ENCODE measurements around the gene MYOM3.

MYOM3 gene

GRCh38 chr1:24096009-24096738 is 15.8 kb downstream of the MYOM3 start:
- no peak for DNase-seq (ENCODE audit: low read depth)

- DNase-seq (ENCODE audit: low read depth): no peak
These were observed 16.6 kb downstream of the MYOM3 start for GRCh38 chr1:24095140-24095859.

- no peak for DNase-seq (ENCODE audit: low read depth)
These were observed 17.4 kb downstream of the MYOM3 start for GRCh38 chr1:24094554-24094953.

GRCh38 chr1:24093732-24094131 is 18.2 kb downstream of the MYOM3 start:
- DNase-seq (ENCODE audit: low read depth): no peak

- DNase-seq (ENCODE audit: low read depth): no peak
These were observed 19.0 kb downstream of the MYOM3 start for GRCh38 chr1:24092979-24093378.

GRCh38 chr1:24091971-24092482 is 19.9 kb downstream of the MYOM3 start:
- no peak for DNase-seq (ENCODE audit: low read depth)

- DNase-seq (ENCODE audit: low read depth): no peak
These were observed 21.2 kb downstream of the MYOM3 start for GRCh38 chr1:24090736-24091135.

GRCh38 chr1:24089743-24090555 is 22.0 kb downstream of the MYOM3 start:
- no peak for DNase-seq (ENCODE audit: low read depth)

- DNase-seq (ENCODE audit: low read depth): no peak
These were observed 22.8 kb downstream of the MYOM3 start for GRCh38 chr1:24089027-24089742.

- no peak for DNase-seq (ENCODE audit: low read depth)
These were observed 25.5 kb downstream of the MYOM3 start for GRCh38 chr1:24086466-24086865.

- no peak for DNase-seq (ENCODE audit: low read depth)
These were observed 26.4 kb downstream of the MYOM3 start for GRCh38 chr1:24085546-24085945.

GRCh38 chr1:24085007-24085406 is 26.9 kb downstream of the MYOM3 start:
- DNase-seq (ENCODE audit: low read depth): no peak

- DNase-seq (ENCODE audit: low read depth): no peak
These were observed 27.9 kb downstream of the MYOM3 start for GRCh38 chr1:24084050-24084449.

- DNase-seq (ENCODE audit: low read depth): no peak
These were observed 29.6 kb downstream of the MYOM3 start for GRCh38 chr1:24082372-24082771.

- no peak for DNase-seq (ENCODE audit: low read depth)
These were observed 30.7 kb downstream of the MYOM3 start for GRCh38 chr1:24081190-24081589.

- DNase-seq (ENCODE audit: low read depth): no peak
These were observed 31.8 kb downstream of the MYOM3 start for GRCh38 chr1:24080131-24080530.

GRCh38 chr1:24077278-24077978 is 34.5 kb downstream of the MYOM3 start:
- no peak for DNase-seq (ENCODE audit: low read depth)

GRCh38 chr1:24075946-24076345 is 36.0 kb downstream of the MYOM3 start:
- no peak for DNase-seq (ENCODE audit: low read depth)

GRCh38 chr1:24075590-24075854 is 36.4 kb downstream of the MYOM3 start:
- no peak for DNase-seq (ENCODE audit: low read depth)

- peak; percentile 8 for DNase-seq (ENCODE audit: low read depth)
These were observed 36.9 kb downstream of the MYOM3 start for GRCh38 chr1:24074817-24075589.

GRCh38 chr1:24074196-24074595 is 37.7 kb downstream of the MYOM3 start:
- no peak for DNase-seq (ENCODE audit: low read depth)

Data from ELR (cell line).